ENCODE measurements around the gene MADD.
A peak's percentile ranks its signal among the peaks of the same experiment; 100 is the strongest.

MADD gene

GRCh38 chr11:47360341-47360740 is 90.4 kb downstream of the MADD start:
- DNase-seq: no peak

GRCh38 chr11:47361419-47361818 is 91.5 kb downstream of the MADD start:
- DNase-seq: no peak

- DNase-seq: no peak
Observed at GRCh38 chr11:47366020-47366490, 96.1 kb downstream of the MADD start.

GRCh38 chr11:47369676-47370075 is 99.7 kb downstream of the MADD start:
- DNase-seq: no peak

GRCh38 chr11:47372422-47372821 is 102.5 kb downstream of the MADD start:
- no peak for DNase-seq

GRCh38 chr11:47373876-47374719 is 104.2 kb downstream of the MADD start:
- DNase-seq: peak; percentile 88

- DNase-seq: no peak
Observed at GRCh38 chr11:47374720-47375019, 104.7 kb downstream of the MADD start.

- no peak for DNase-seq
Observed at GRCh38 chr11:47375020-47375419, 105.1 kb downstream of the MADD start.

GRCh38 chr11:47375546-47376085 is 105.7 kb downstream of the MADD start:
- DNase-seq: no peak

GRCh38 chr11:47376107-47376524 is 106.2 kb downstream of the MADD start:
- no peak for DNase-seq

- peak; percentile 74 for DNase-seq
Observed at GRCh38 chr11:47376525-47377371, 106.8 kb downstream of the MADD start.

- peak; percentile 67 for DNase-seq
Observed at GRCh38 chr11:47377571-47378009, 107.7 kb downstream of the MADD start.

- DNase-seq: peak; percentile 97
Observed at GRCh38 chr11:47378010-47378835, 108.3 kb downstream of the MADD start, which contains the start of gene SPI1. Gene SPI1, minus strand, starts transcription at chr11:47378547. Its CDS starts 194 bp downstream, at chr11:47378353.

- DNase-seq: no peak
Observed at GRCh38 chr11:47378836-47379170, 108.9 kb downstream of the MADD start.

GRCh38 chr11:47379317-47379716 is 109.4 kb downstream of the MADD start:
- no peak for DNase-seq
